DOHH2 (cell line): Measurements from ENCODE around the gene CEP41.

Experiments
- H3F3A ChIP-seq: fragments of 200-600 bp; sonication (generic), shearing (Covaris generic); 2 replicates; pipeline ENCODE4 v1.6.0; 2016; ENCODE audit warnings: antibody characterized with exemption, mild to moderate bottlenecking; ENCODE audit not compliant: control insufficient read depth, insufficient read depth
- H3K27ac ChIP-seq: fragments of 200-600 bp; sonication (generic); 2 replicates; pipeline ENCODE4 v1.5.1; 2014; ENCODE audit warnings: low read depth, mild to moderate bottlenecking, low read length, moderate library complexity
- H3K27me3 ChIP-seq: fragments of 200-600 bp; sonication (generic); 2 replicates; pipeline ENCODE4 v1.6.1; 2014; ENCODE audit warnings: mild to moderate bottlenecking, low read length, mixed read lengths; ENCODE audit not compliant: control insufficient read depth
- H3K36me3 ChIP-seq: fragments of 200-600 bp; sonication (generic); 2 replicates; pipeline ENCODE4 v1.6.1; 2014; ENCODE audit warnings: mild to moderate bottlenecking, low read length, moderate library complexity, mixed read lengths; ENCODE audit not compliant: control insufficient read depth
- H3K4me1 ChIP-seq: fragments of 200-600 bp; sonication (generic); 2 replicates; pipeline ENCODE4 v1.6.1; 2014; ENCODE audit warnings: mild to moderate bottlenecking, low read length, mixed read lengths; ENCODE audit not compliant: control insufficient read depth
- H3K4me2 ChIP-seq: fragments of 200-600 bp; sonication (generic); 2 replicates; pipeline ENCODE4 v1.6.0; 2014; ENCODE audit warnings: mild to moderate bottlenecking, low read length, moderate library complexity
- H3K4me3 ChIP-seq: fragments of 200-600 bp; sonication (generic); 2 replicates; pipeline ENCODE4 v1.5.1; 2014; ENCODE audit warnings: mild to moderate bottlenecking, low read length, mixed read lengths
- H3K79me2 ChIP-seq: fragments of 200-600 bp; sonication (generic); 2 replicates; pipeline ENCODE4 v1.6.1; 2014; ENCODE audit warnings: mild to moderate bottlenecking, low read length, mixed read lengths; ENCODE audit not compliant: control insufficient read depth
- H3K9me2 ChIP-seq: fragments of 200-600 bp; sonication (generic); replicated peaks from 2 replicates; pipeline ENCODE4 v1.6.1; 2014; ENCODE audit warnings: mild to moderate bottlenecking, low read length, mixed read lengths; ENCODE audit not compliant: control insufficient read depth
- H3K9me3 ChIP-seq: fragments of 200-600 bp; sonication (generic); 2 replicates; pipeline ENCODE4 v1.6.1; 2014; ENCODE audit warnings: antibody characterized with exemption, low read length, mixed read lengths; ENCODE audit not compliant: control insufficient read depth, insufficient read depth
- H4K20me1 ChIP-seq: fragments of 200-600 bp; sonication (generic); 2 replicates; pipeline ENCODE4 v1.6.0; 2014; ENCODE audit warnings: low read depth, mild to moderate bottlenecking, antibody characterized with exemption, low read length, moderate library complexity; ENCODE audit not compliant: control insufficient read depth, insufficient read depth
- CTCF ChIP-seq: fragments of 200-600 bp; sonication (generic); IDR thresholded peaks from one replicate; pipeline ENCODE4 v1.5.1; 2014; ENCODE audit warnings: antibody characterized with exemption, mild to moderate bottlenecking, low read depth, low read length; ENCODE audit not compliant: poor library complexity, severe bottlenecking
- EZH2phosphoT487 ChIP-seq: fragments of 200-600 bp; sonication (generic); IDR thresholded peaks from 2 replicates; pipeline ENCODE4 v1.6.1; 2017; ENCODE audit warnings: borderline replicate concordance, mild to moderate bottlenecking, antibody characterized with exemption, low read length, moderate library complexity, mixed read lengths

CEP41 gene

GRCh38 chr7:130485734-130486113 is 44.9 kb upstream of the CEP41 start:
- Histone ChIP-seq H3K4me1 (peaks cover 13% of the 10 kb centered on the region), H3K27ac (no peak overlapping the region), H4K20me1 (no peaks in the 10 kb centered on the region), H3K36me3 (no peaks in the 10 kb centered on the region), H3F3A (no peaks in the 10 kb centered on the region), H3K9me3 (no peaks in the 10 kb centered on the region), H3K9me2 (no peaks in the 10 kb centered on the region), H3K4me2 (peak overlapping the region; percentile 72), H3K79me2 (no peaks in the 10 kb centered on the region), H3K4me3 (peak overlapping the region; percentile 69; the same call in 1 of the 2 replicates), H3K27me3 (peaks cover 72% of the 10 kb centered on the region)
- TF ChIP-seq CTCF: no peak
- TF ChIP-seq EZH2phosphoT487: no peak

GRCh38 chr7:130483031-130483430 is 42.2 kb upstream of the CEP41 start:
- H4K20me1 ChIP-seq: no peaks in the 10 kb centered on the region
- no peaks in the 10 kb centered on the region for H3K9me2 ChIP-seq
- no peak overlapping the region for H3K4me2 ChIP-seq
- no peaks in the 10 kb centered on the region for H3K9me3 ChIP-seq
- H3K4me1 ChIP-seq: peaks cover 13% of the 10 kb centered on the region
- H3K27me3 ChIP-seq: peaks cover 54% of the 10 kb centered on the region
- TF ChIP-seq CTCF (no peak), EZH2phosphoT487 (no peak)
- no peaks in the 10 kb centered on the region for H3K79me2 ChIP-seq
- no peak overlapping the region for H3K4me3 ChIP-seq
- H3K36me3 ChIP-seq: no peaks in the 10 kb centered on the region
- H3K27ac ChIP-seq: no peak overlapping the region
- no peaks in the 10 kb centered on the region for H3F3A ChIP-seq

GRCh38 chr7:130481898-130482297 is 41.1 kb upstream of the CEP41 start:
- Histone ChIP-seq H4K20me1 (no peaks in the 10 kb centered on the region), H3K4me2 (no peak overlapping the region), H3K79me2 (no peaks in the 10 kb centered on the region), H3K9me3 (no peaks in the 10 kb centered on the region), H3K27me3 (peaks cover 46% of the 10 kb centered on the region), H3K36me3 (no peaks in the 10 kb centered on the region), H3K27ac (no peak overlapping the region), H3F3A (no peaks in the 10 kb centered on the region), H3K4me3 (no peak overlapping the region), H3K4me1 (peaks cover 10% of the 10 kb centered on the region), H3K9me2 (no peaks in the 10 kb centered on the region)
- TF ChIP-seq CTCF (no peak), EZH2phosphoT487 (no peak)
